GDM1 (cell line): ENCODE measurements around the gene TRPM2.

Experiments
- DNase-seq: peaks from one replicate; lab custom pipeline; 2025; lab: John Stamatoyannopoulos, UW

Gene TRPM2

DNA sequence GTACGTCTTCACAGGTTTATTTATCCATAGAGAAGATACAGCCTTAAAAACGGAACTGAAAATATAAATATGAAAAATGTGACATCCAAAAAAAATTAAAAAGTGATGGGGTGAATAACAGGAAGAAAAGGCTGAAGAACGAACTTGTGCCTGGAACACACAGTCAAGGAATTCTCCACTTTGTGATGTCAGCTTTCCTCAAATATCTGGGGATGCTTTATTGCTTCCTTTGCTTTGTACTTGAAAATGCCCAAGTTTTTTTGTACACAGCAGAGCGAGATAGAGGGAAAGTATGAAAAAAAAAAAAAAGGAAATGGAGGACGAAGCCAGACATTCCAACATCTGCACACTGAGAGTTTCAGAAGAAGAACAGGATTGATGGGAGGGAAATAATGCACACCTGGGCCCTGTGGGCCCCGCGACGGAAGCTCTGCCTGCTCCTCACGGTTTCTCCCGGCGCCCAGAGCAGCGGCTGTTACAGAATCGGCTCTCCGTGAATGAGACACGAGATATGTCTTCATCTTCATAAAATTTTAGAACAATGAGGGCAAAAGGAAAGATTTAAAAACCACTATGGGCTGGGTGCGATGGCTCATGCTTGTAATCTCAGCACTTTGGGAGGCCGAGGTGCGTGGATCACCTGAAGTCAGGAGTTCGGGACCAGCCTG is 91.9 kb downstream of the TRPM2 start:
- no peak for DNase-seq

GRCh38 chr21:44448651-44449131 is 95.3 kb downstream of the TRPM2 start:
- no peak for DNase-seq

DNA sequence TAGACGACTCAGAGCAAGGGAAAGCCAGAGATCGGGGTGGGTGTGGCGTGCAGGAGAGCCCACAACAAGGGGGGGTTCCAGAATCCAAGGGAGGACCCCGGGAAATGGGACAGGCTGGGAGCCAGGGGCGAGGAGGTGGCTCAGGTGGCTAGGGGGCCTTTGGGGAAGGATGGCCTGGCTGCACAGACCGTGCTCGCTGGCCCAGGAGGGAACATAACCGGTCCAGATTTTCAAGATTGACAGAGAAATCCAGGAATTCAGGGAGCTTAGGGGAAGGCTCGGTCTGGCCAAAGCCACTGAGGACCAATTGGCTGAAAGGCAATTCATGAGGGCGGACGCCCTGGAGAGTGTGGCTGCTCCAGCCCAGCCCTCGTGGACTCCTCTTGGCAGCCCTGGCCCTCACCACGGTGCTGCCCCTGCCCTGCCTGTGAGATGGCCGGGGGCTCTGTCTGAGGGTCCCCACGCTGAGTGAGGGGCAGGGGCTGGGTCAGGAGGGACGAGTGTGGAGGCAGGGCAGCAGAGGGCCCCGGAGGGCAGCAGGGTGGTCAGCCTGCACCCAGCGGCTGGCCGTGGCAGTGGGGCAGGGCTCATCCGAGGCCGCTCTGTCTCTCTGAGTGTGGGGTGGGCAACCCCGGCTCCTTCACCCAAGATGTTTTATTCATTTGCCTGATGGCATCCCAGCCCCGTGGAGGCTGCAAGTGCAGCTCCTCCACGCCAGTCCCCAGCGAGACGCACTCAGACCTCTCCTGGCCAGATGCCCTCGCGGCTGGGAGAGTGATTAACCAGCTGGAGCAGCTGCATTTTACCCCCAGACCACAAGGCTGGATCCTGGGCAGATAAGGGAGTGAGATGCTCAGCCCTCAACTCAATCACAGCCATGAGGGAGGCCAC is 96.3 kb downstream of the TRPM2 start:
- DNase-seq = no peak

DNA sequence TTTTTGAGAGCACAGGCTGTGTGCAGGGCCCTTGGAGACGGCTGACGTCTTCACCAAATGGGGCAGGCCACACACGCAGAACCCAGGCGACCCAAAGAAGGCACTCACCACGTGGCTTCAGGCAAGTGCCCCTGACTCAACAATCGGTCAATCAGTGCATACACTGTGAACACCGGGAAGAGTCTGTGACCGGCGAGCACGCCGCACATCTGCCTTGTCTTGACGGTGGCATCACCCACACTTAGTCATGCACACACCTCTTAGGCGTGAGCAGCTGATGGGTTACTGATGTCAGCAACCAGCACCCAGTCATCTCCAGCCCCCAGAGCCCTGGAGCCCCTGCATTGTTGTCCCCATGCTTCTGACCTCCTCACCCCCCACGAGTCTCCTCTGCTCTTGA is 97.0 kb downstream of the TRPM2 start:
- no peak for DNase-seq

GRCh38 chr21:44450999-44451398 is 97.6 kb downstream of the TRPM2 start:
- no peak for DNase-seq

- DNase-seq = no peak
Measured at GRCh38 chr21:44453120-44453519, 99.7 kb downstream of the TRPM2 start.

- no peak for DNase-seq
Measured at GRCh38 chr21:44454058-44454457, 100.6 kb downstream of the TRPM2 start.

DNA sequence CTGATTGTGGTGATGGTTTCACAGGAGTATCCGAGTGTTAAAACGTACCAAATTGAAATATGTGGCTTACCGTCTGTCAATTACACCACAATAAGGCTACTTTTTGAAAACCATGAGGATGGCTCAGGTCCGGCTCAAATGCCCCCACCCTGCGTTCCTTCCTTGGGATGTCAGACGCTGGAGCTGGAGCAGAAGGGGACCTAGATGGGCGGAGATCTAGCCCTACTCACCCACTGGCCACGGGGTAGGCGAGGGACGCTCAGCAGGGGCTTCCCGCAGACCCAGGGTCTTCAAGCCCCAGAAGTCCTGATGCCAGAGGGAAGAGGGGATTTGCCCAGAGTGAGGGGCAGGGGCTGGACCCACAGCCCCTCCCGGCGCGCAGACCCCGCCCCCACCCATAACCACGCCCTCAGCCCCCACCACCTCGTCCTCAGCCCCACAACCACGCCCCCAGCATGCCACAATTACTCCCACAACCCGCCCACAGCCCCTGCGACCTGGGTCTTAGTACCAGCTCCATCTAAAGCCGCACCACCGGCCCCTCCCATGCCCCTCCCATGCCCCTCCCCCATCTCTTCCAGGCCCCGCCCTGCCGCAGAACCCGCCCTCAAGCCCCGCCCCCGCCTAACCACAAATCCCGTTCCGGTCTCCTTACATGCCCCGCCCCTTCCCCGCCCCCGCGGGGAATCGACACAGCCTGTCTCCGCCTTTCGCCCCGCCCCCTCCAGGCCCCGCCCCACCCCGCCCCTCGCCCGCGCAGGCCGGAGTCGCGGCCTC is 101.5 kb downstream of the TRPM2 start, which contains the start of gene LRRC3:
Gene LRRC3, plus strand, starts transcription at position 764 of the 777 bp plus-strand sequence. CDS start 1,135 bp downstream, outside the sequence.
- peak; percentile 72 for DNase-seq

DNA sequence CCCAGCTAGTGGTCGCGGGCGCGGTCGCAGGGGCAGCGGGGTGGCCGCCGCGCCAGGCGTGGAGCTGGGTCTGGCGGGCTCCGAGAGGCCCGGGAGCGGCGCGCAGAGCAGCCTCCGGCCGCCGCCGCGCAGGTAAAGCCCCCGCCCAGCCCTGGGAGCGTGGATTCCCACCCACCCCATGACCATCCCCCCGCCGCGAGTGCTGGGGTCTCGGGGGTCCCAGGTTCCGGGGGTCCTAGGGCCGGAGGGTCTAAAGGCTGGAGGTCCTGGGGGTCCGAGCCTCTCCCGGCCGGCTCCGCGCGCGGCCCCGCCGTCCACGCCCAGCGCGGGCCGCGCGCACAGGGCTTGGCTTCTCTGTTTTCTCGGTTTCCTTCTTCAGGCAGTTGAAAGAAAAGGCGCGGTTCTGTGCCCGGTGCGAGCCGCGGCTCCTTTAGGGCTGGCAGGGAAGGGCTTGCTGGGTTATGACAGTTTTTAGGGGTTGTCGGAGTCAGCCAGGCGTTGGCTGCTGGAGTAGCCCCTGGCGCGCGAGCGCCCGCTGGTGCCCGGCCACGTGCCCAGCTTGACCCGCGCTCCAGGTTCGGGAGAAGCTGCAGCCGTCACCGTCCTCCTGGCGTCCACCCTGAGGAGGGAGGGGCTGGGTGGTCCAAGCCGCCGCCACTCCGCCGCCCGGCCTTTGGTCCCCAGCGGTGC is 102.2 kb downstream of the TRPM2 start:
- DNase-seq = no peak

- DNase-seq = no peak
Measured at GRCh38 chr21:44456214-44456914, 102.9 kb downstream of the TRPM2 start.

DNA sequence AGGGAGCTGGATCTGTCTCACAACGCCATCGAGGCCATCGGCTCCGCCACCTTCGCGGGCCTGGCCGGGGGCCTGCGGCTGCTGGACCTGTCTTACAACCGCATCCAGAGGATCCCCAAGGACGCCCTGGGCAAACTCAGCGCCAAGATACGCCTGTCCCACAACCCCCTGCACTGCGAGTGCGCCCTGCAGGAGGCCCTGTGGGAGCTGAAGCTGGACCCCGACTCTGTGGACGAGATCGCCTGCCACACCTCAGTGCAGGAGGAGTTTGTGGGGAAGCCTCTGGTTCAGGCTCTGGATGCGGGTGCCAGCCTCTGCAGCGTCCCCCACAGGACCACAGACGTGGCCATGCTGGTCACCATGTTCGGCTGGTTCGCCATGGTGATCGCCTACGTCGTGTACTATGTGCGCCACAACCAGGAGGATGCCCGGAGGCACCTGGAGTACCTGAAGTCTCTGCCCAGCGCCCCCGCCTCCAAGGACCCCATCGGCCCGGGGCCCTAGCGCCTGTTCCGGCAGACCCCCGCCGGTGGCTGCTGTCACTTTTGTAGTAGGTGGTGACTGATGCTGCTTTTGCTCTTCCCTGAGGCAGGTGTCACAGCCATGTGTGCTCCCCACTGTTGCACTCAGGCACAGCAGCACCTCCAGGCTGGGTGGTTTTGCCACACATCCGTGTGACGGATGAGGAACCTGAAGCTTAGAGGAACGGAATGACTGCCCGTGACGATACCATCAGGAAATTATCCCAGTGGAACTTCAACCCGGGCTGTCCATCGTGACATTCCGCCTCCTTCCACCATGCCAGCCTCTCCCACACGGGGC is 103.7 kb downstream of the TRPM2 start:
- DNase-seq = no peak

- no peak for DNase-seq
Measured at GRCh38 chr21:44458971-44459711, 105.7 kb downstream of the TRPM2 start.

- no peak for DNase-seq
Measured at GRCh38 chr21:44459712-44460440, 106.5 kb downstream of the TRPM2 start.

DNA sequence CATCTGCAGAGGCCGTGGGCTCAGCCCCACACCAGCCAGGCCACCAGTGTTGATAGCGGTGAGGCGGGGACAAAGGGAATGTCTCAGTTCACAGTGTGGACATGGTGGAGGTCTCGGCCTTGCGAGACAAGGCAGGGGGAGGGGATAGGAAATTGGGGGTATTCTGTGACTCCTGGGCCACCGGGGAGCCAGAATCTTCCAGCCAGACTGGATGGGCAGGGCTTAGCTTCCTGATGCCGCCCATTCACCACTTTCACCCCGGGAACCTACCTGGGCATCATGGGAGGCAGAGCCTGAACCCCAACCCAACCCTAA is 107.0 kb downstream of the TRPM2 start:
- DNase-seq = no peak

- DNase-seq = no peak
Measured at GRCh38 chr21:44461005-44461404, 107.6 kb downstream of the TRPM2 start.

GRCh38 chr21:44461464-44462001 is 108.1 kb downstream of the TRPM2 start:
- DNase-seq = no peak

DNA sequence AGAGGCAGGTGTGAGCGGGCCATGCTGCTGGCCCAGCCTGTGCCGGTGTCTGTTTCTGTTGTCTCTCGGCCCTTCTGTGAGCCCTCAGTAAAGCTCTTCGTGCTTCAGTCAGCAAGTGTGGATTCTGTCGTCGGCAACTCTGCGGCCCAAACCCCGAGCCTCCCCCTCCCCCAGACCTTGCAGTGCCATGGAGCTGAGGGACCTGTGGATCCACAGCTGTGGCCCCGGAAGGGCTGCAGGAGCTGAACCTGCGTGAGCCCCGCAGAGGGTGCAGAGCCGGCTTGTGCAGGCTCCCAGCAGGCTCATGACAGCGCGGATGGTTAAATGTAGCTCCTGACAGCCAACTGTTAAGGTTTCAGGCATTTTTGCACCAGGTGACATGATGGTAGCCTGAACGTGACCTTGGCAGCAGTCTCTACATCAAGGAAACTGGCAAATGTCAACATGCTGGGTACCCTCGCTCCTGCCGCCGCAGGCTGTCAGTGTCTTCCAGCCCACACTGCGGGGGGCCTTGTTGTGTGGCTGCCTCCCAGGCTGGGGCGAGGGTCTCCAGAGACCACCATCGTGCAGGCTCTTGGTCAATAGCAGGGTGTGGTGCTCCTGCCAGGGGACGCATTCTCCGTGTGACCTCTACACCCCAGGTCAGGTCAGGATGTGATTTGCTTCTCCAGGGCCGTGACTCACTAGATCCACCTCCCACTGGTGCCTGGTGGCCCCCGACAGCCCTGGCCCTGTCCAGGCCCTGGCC is 108.8 kb downstream of the TRPM2 start:
- no peak for DNase-seq

- DNase-seq = no peak
Measured at GRCh38 chr21:44462834-44463200, 109.4 kb downstream of the TRPM2 start.
